Chondrocyte (in vitro differentiated cells): ENCODE results near the gene HBS1L. TPM values are rescaled to one million over a fixed set of nuclear protein-coding genes. Genes with fewer than 3 reads are reported as not detected.
A peak's percentile ranks its signal among the peaks of the same experiment; 100 is the strongest.

ENCODE experiments used
- DNase-seq: peaks from one replicate; pipeline ENCODE4 v3.0.0; 2021; ENCODE audit warnings: mixed read lengths, low spot score
- H3K27ac Mint-ChIP-seq: one replicate; pipeline ENCODE4 v1.8.0; 2021; ENCODE audit warnings: mild to moderate bottlenecking, moderate library complexity, mixed read lengths; ENCODE audit not compliant: unreplicated experiment
- H3K27me3 Mint-ChIP-seq: 2 replicates; pipeline ENCODE4 v1.8.0; 2021; ENCODE audit warnings: low read depth, mixed read lengths
- H3K36me3 Mint-ChIP-seq: 2 replicates; pipeline ENCODE4 v1.8.0; 2021; ENCODE audit warnings: low read depth, mixed read lengths
- H3K4me1 Mint-ChIP-seq: 2 replicates; pipeline ENCODE4 v1.8.0; 2021; ENCODE audit warnings: low read depth, mild to moderate bottlenecking, mixed read lengths
- H3K4me3 Mint-ChIP-seq: one replicate; pipeline ENCODE4 v1.8.0; 2021; ENCODE audit warnings: mild to moderate bottlenecking, moderate library complexity, mixed read lengths; ENCODE audit not compliant: unreplicated experiment
- H3K9me3 Mint-ChIP-seq: 2 replicates; pipeline ENCODE4 v1.8.0; 2021; ENCODE audit warnings: low read depth, mixed read lengths
- total RNA-seq: library from RNA; stranded (reverse); gene quantifications from 3 replicates; pipeline ENCODE4 v1.2.1, GENCODE V29; 2021
- TF ChIP-seq, protein P1 (sequence below): fragments of 200-600 bp; sonication (generic); IDR thresholded peaks from 2 replicates; pipeline ENCODE4 v1.5.0; 2021; ENCODE audit warnings: antibody characterized with exemption, mild to moderate bottlenecking, moderate library complexity

Gene HBS1L
- total RNA-seq, 1 donor from 2014 or later = 70.4 TPM

DNA sequence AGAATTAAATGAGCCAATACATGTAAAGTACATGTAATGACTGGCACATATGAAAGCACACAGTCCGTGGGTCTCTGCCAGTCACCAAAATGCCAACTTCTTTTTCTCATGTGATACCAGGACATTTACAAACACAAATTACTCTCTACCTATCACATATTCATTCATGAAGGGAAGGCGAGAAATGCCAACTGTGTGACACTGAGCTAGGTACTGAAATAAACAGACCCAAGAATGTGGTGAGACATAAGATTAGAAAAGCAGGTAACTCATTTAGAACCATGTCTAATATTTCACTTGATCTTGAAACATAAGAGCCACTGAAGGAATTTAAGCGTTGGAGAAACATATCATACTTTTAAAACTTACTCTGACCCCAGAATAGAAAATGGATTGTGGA is 41.4 kb downstream of the HBS1L start:
- Mint-ChIP-seq H3K4me3 (no peak overlapping the region), H3K36me3 (peaks cover 2% of the 10 kb centered on the region), H3K4me1 (peaks cover 10% of the 10 kb centered on the region), H3K9me3 (no peaks in the 10 kb centered on the region), H3K27ac (no peak overlapping the region), H3K27me3 (no peaks in the 10 kb centered on the region)
- TF ChIP-seq, protein P1, sequence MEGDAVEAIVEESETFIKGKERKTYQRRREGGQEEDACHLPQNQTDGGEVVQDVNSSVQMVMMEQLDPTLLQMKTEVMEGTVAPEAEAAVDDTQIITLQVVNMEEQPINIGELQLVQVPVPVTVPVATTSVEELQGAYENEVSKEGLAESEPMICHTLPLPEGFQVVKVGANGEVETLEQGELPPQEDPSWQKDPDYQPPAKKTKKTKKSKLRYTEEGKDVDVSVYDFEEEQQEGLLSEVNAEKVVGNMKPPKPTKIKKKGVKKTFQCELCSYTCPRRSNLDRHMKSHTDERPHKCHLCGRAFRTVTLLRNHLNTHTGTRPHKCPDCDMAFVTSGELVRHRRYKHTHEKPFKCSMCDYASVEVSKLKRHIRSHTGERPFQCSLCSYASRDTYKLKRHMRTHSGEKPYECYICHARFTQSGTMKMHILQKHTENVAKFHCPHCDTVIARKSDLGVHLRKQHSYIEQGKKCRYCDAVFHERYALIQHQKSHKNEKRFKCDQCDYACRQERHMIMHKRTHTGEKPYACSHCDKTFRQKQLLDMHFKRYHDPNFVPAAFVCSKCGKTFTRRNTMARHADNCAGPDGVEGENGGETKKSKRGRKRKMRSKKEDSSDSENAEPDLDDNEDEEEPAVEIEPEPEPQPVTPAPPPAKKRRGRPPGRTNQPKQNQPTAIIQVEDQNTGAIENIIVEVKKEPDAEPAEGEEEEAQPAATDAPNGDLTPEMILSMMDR = no peak
- no peak for DNase-seq

DNA sequence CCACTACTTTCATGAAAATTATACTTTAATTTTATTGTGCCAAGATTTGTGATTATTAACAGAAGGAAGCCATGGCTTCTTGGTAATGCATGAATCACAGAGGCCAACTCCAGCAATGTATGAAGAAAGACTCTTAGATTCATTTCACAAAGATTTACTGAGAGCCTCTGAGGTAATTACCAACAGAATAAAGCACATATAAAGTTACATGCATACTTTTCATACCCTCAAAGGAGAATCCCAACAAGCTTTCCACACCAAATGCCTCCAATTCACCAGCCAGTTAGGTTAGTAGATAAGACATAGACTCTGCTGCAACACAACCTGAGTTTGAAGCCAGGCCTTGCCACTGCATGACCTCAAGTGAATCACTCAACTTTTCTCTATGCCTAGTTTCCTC is 41.9 kb downstream of the HBS1L start:
- TF ChIP-seq, protein P1 = peak; percentile 3
- Mint-ChIP-seq H3K4me3 (no peak overlapping the region), H3K9me3 (no peaks in the 10 kb centered on the region), H3K27ac (no peak overlapping the region), H3K36me3 (peaks cover 2% of the 10 kb centered on the region), H3K27me3 (no peaks in the 10 kb centered on the region), H3K4me1 (peaks cover 10% of the 10 kb centered on the region)
- DNase-seq = no peak

DNA sequence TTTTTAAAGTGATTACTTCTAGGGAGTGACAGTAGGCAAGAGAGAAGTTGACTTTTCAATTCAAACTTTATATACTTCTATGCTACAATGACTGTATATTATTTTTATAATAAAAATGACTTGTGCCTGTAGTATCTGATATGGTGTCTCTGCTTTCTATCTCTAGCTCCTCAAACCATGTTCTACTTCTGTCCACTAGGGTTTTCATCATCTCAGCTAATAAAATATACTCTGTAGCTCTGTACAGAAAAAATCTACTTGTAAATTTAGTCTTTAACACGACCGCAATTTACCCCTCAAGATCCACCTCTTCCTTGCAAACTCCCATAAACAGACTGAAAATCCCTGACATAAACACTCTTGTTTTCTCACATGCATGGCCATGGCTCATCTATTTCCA is 42.3 kb downstream of the HBS1L start:
- H3K27me3 Mint-ChIP-seq = no peaks in the 10 kb centered on the region
- H3K36me3 Mint-ChIP-seq = peaks cover 2% of the 10 kb centered on the region
- H3K4me1 Mint-ChIP-seq = peaks cover 10% of the 10 kb centered on the region
- no peak overlapping the region for H3K4me3 Mint-ChIP-seq
- no peak for DNase-seq
- TF ChIP-seq, protein P1 = peak; percentile 31
- H3K9me3 Mint-ChIP-seq = no peaks in the 10 kb centered on the region
- no peak overlapping the region for H3K27ac Mint-ChIP-seq

DNA sequence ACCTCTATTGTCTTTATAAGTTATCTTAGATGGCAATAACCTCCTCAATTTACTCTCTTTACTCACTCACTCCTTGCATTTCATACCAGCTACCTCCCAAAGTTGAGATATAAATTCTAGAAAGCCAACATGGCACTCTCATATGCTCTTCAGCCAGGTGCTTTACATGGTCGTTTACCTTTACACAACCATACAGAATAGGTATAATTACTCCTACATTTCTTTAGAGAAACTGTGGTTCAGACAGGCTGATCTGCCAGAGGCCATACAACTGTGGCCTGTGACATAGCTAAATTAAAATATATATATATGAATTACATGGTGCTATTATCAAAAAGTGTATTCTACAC is 45.7 kb downstream of the HBS1L start:
- peaks cover 2% of the 10 kb centered on the region for H3K4me1 Mint-ChIP-seq
- no peak overlapping the region for H3K27ac Mint-ChIP-seq
- no peaks in the 10 kb centered on the region for H3K9me3 Mint-ChIP-seq
- H3K36me3 Mint-ChIP-seq = no peaks in the 10 kb centered on the region
- no peak overlapping the region for H3K4me3 Mint-ChIP-seq
- TF ChIP-seq, protein P1 = no peak
- no peaks in the 10 kb centered on the region for H3K27me3 Mint-ChIP-seq
- DNase-seq = no peak

DNA sequence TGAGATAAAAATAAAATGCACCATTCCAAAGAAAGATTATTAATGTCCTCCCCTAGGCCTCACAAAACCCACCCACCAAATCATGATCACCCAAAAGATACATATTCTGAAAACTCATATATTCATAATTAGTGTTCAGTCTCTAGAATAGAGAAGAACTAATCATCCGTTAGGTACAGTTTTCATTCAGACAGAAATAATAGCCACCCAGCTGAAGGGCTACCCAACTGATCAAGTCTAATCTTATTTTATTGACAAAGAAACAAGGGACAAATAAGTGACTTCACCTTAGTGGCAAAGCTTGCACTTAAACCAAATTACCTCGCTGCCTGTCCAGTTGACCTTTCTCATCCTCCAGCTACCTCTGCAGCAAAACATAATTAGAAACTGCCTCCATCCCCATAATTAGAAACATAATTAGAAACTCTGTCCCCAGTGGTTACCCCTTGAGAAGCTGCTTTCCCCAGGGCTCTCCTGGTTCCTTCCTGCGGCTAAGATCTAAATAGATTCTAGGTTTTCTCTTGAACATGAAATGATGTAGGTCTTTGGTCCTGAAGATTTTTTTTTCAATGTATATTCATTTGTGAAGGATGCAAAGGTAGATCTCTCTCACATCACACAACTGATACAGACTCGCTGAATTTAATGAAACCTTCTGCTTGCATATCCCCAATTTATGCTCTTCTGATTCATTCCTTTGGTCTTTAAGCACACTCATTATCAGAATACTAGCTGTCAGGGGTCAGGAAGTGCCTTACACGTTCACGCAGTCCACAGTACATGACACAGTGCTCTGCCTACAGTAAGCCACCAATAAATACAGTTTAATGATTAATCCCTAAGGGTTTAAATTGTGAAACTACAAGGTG is 46.3 kb downstream of the HBS1L start:
- Mint-ChIP-seq H3K4me1 (no peaks in the 10 kb centered on the region), H3K36me3 (no peaks in the 10 kb centered on the region), H3K9me3 (no peaks in the 10 kb centered on the region), H3K27ac (no peak overlapping the region), H3K4me3 (no peak overlapping the region), H3K27me3 (no peaks in the 10 kb centered on the region)
- DNase-seq = no peak
- TF ChIP-seq, protein P1 = no peak
